Mesendoderm (in vitro differentiated cells): ENCODE data around the gene SRSF10. TPM values are rescaled to one million over a fixed set of nuclear protein-coding genes. Genes with fewer than 3 reads are reported as not detected.

Source experiments
- DNase-seq: peaks from one replicate; pipeline ENCODE4 v3.0.0; 2013
- H2AK5ac ChIP-seq: 2 replicates; pipeline ENCODE4 v1.6.1; 2013; ENCODE audit warnings: low read length, inconsistent platforms
- H2BK120ac ChIP-seq: 2 replicates; pipeline ENCODE4 v1.6.1; 2013; ENCODE audit warnings: low read depth, mild to moderate bottlenecking, low read length, moderate library complexity, mixed read lengths
- H2BK15ac ChIP-seq: replicated peaks from 2 replicates; pipeline ENCODE4 v1.6.1; 2013; ENCODE audit warnings: low read depth, mild to moderate bottlenecking, moderate library complexity
- H2BK5ac ChIP-seq: 2 replicates; pipeline ENCODE4 v1.6.1; 2013; ENCODE audit warnings: low read length, inconsistent platforms
- H3K18ac ChIP-seq: 2 replicates; pipeline ENCODE4 v1.6.1; 2013; ENCODE audit warnings: mild to moderate bottlenecking, low read length, mixed read lengths
- H3K23ac ChIP-seq: one replicate; pipeline ENCODE4 v1.6.1; 2013; ENCODE audit warnings: low read length
- H3K27ac ChIP-seq: 2 replicates; pipeline ENCODE4 v1.5.1; 2013; ENCODE audit warnings: low read depth, mild to moderate bottlenecking, inconsistent platforms, low read length, moderate library complexity
- H3K27me3 ChIP-seq: 2 replicates; pipeline ENCODE4 v1.6.1; 2013; ENCODE audit warnings: low read length, control low read depth, mild to moderate bottlenecking, inconsistent platforms; ENCODE audit not compliant: insufficient read depth, poor library complexity
- H3K36me3 ChIP-seq: 2 replicates; pipeline ENCODE4 v1.6.1; 2013; ENCODE audit warnings: low read length, inconsistent platforms; ENCODE audit not compliant: control insufficient read depth, insufficient read depth
- H3K4ac ChIP-seq: one replicate; pipeline ENCODE4 v1.6.1; 2013; ENCODE audit warnings: low read depth, mild to moderate bottlenecking, low read length, moderate library complexity
- H3K4me1 ChIP-seq: 2 replicates; pipeline ENCODE4 v1.6.1; 2013; ENCODE audit warnings: low read depth, low read length, inconsistent platforms; ENCODE audit not compliant: control insufficient read depth
- H3K4me2 ChIP-seq: 2 replicates; pipeline ENCODE4 v1.6.1; 2013; ENCODE audit warnings: low read length
- H3K4me3 ChIP-seq: 2 replicates; pipeline ENCODE4 v1.5.1; 2013; ENCODE audit warnings: mild to moderate bottlenecking, low read length
- H3K56ac ChIP-seq: one replicate; pipeline ENCODE4 v1.6.1; 2013; ENCODE audit warnings: low read length
- H3K79me1 ChIP-seq: 2 replicates; pipeline ENCODE4 v1.6.1; 2013; ENCODE audit warnings: low read length, inconsistent platforms
- H3K79me2 ChIP-seq: 2 replicates; pipeline ENCODE4 v1.6.1; 2013; ENCODE audit warnings: mild to moderate bottlenecking, low read length; ENCODE audit not compliant: control insufficient read depth, insufficient read depth
- H3K9ac ChIP-seq: 2 replicates; pipeline ENCODE4 v1.6.1; 2013; ENCODE audit warnings: low read length, inconsistent platforms
- H4K5ac ChIP-seq: one replicate; pipeline ENCODE4 v1.6.1; 2013; ENCODE audit warnings: low read length
- H4K8ac ChIP-seq: one replicate; pipeline ENCODE4 v1.6.1; 2013; ENCODE audit warnings: low read depth, mild to moderate bottlenecking, control low read depth, low read length, moderate library complexity
- WGBS: extraction: QIAGEN DNeasy Blood & Tissue Kit; methylation state at CpG from one replicate; pipeline ENCODE4 v1.1.7; 2013; ENCODE audit warnings: low lambda C conversion rate, missing lambda C conversion rate; ENCODE audit not compliant: insufficient coverage; ENCODE audit errors: extremely low coverage; 5-methylcytosine and 5-hydroxymethylcytosine counted together
- small RNA-seq: library from polyadenylated mRNA; stranded (forward); fragments of <200 nt; extraction: miRNeasy Mini kit (QIAGEN cat#:217004); gene quantifications from one replicate; pipeline ENCODE3, GENCODE V24; 2013; ENCODE audit not compliant: insufficient read depth

SRSF10 gene

DNA sequence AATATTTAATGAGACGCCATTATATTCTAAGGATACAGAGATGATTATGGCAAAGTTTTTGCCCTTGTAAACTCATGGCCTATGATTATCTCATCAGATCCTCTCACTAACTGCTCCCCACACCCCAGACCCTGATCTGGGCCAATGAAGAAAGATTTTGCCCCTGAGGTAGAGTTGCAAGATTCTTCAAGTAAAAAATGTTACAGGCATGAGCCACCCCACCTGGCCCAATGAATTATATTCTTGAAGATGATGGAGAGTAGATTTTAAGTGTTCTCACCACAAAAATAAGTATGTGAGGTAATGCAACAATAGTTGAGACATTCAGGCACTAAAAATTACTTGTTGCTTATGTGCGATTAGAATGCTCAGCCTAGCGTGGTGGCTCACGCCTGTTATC lies 65.2 kb downstream of the SRSF10 start:
- no CpG with 5 or more reads among the region's 4 CpGs for WGBS
- no peak overlapping the region for H2BK5ac ChIP-seq
- H3K36me3 ChIP-seq, result no peaks in the 10 kb centered on the region
- no peak overlapping the region for H4K5ac ChIP-seq
- H3K18ac ChIP-seq, result no peak overlapping the region
- no peak overlapping the region for H3K4me3 ChIP-seq
- no peaks in the 10 kb centered on the region for H3K27me3 ChIP-seq
- H3K4me1 ChIP-seq, result no peaks in the 10 kb centered on the region
- H3K56ac ChIP-seq, result no peak overlapping the region
- no peaks in the 10 kb centered on the region for H3K79me1 ChIP-seq
- H3K23ac ChIP-seq, result no peak overlapping the region
- no peak overlapping the region for H4K8ac ChIP-seq
- no peak overlapping the region for H3K4ac ChIP-seq
- DNase-seq, result no peak
- H3K9ac ChIP-seq, result no peak overlapping the region
- no peak overlapping the region for H2BK120ac ChIP-seq
- no peak overlapping the region for H3K27ac ChIP-seq
- H3K79me2 ChIP-seq, result no peaks in the 10 kb centered on the region
- H2AK5ac ChIP-seq, result no peak overlapping the region
- no peak overlapping the region for H2BK15ac ChIP-seq
- H3K4me2 ChIP-seq, result no peak overlapping the region

Small RNA genes within 50 kb of the gene (small RNA-seq; reads per million reads assigned to genes)
- gene MIR378F, result not detected
